ENCODE measurements around the gene CAPN13.

GRCh38 chr2:30717081-30717650, 90.1 kb downstream of the CAPN13 start:
- TF ChIP-seq EZH2 (IDR thresholded peaks at IDR 0.05; ENCODE audit: insufficient read depth, low read length) = no peak
- TF ChIP-seq CTCF (IDR thresholded peaks at IDR 0.05; ENCODE audit: insufficient read depth, low read depth, low read length) = no peak
